SIG-M5 treated with dmso at 0.1 percent for 504 hours (cell line): ENCODE data around the gene CSF1.
"Not testable (repeated sequence)": the region's sequence is repeated elsewhere in the genome, so short reads cannot be mapped to it uniquely, and the experiment has no call there.

Experiments used
- DNase-seq: peaks from one replicate; lab custom pipeline; 2025; ENCODE audit not compliant: unreplicated experiment; lab: John Stamatoyannopoulos, UW

CSF1 gene

DNA sequence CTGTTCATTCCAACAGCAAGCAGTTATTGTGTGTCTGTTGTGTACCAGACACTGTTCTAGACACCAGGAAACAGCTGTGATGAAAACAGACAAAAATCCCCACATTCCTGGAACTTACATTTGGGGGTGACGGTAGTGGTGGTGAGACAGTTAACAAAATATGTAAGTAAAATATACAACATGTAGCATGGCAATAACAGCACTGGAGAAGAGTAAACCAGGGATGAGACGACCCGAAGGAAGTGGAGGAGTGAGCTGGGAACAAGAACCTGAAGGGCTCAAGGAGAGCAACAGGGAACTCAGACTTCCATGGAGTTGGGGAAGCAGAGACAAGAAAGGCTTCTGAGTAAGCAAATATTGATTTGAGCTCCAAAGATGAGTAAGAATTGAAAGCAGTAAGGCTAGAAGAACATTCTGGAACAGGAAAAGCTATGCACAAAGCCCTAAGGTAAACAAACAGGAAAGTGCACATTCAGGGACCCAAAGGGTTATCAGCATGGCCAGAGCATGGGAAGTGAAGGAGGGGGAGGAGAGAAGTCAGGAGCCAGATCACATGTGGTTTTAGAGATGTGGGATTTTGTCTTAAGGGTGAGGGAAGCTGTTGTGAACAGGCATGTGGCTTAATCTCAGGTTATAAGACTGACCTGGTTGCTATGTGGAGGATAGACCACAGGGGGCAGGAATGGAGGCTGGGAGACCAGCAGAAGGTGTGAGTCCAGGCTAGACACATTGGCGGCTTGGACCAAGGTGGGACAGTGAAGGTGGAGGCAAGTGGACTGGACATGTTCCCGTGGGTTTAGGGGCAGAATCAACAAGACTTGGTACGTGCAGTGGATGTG lies 7.3 kb downstream of the CSF1 start:
- DNase-seq, result no peak

DNA sequence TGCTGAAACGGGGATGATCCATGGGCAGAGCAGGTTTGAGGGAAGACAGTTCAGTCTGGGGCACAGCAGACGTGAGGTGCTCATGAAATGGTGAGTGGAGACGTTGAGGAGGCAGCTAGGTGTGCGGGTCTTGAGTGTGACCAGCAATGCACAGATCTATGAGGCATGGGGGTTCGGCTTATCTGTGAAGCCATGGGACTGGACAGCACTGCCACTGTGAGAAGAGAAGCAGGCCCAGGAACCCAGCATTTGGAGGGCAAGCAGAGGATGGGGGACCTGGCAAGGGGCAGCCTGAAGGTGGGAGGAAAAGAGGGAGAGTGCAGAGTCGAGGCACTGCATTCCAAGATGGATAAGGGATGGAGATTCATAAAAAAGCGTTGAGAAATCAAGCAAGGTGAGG lies 8.0 kb downstream of the CSF1 start:
- no peak for DNase-seq

GRCh38 chr1:109919303-109919702 lies 8.7 kb downstream of the CSF1 start:
- no peak for DNase-seq

DNA sequence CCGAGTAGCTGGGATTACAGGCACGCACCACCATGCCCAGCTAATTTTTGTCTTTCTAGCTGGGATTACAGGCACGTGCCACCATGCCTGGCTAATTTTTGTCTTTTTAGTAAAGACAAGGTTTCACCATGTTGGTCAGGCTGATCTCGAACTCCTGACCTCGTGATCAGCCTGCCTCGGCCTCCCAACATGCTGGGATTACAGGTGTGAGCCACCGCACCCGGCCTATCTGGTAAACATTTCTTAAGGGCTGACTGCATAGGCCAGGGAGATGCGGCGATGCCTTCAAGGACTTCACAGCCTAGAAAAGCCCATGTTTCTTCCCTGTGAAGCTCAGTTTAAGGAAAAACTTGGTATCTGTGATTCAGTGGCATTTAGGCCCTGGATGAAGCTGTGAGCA lies 9.7 kb downstream of the CSF1 start:
- not testable (repeated sequence) for DNase-seq

DNA sequence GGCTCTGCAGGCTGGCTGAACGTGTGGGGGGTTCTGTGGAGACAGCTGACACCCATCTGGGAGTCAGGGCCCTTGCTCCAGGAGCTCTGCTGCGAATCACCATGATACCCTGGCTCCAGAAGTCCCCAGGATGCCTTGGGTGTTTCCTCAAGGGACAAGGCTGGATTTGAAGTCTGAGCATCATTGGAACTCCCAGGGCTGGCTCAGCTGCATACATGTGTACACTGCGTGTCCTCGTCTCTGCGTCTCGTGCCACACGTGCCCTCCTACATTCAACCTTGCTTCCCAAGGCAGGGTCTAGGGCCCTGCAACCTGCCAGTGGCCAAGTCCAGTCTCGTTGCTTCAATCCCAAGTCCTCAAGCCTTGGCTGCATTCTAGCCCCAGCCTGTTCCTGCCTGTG lies 11.7 kb downstream of the CSF1 start:
- DNase-seq, result no peak

DNA sequence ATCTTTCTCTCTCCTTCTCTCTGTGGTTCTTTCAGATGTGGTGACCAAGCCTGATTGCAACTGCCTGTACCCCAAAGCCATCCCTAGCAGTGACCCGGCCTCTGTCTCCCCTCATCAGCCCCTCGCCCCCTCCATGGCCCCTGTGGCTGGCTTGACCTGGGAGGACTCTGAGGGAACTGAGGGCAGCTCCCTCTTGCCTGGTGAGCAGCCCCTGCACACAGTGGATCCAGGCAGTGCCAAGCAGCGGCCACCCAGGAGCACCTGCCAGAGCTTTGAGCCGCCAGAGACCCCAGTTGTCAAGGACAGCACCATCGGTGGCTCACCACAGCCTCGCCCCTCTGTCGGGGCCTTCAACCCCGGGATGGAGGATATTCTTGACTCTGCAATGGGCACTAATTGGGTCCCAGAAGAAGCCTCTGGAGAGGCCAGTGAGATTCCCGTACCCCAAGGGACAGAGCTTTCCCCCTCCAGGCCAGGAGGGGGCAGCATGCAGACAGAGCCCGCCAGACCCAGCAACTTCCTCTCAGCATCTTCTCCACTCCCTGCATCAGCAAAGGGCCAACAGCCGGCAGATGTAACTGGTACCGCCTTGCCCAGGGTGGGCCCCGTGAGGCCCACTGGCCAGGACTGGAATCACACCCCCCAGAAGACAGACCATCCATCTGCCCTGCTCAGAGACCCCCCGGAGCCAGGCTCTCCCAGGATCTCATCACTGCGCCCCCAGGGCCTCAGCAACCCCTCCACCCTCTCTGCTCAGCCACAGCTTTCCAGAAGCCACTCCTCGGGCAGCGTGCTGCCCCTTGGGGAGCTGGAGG lies 12.7 kb downstream of the CSF1 start:
- peak; percentile 8 for DNase-seq

- no peak for DNase-seq
Measured at GRCh38 chr1:109923946-109924275, 13.3 kb downstream of the CSF1 start.

GRCh38 chr1:109924316-109924715 lies 13.7 kb downstream of the CSF1 start:
- no peak for DNase-seq

DNA sequence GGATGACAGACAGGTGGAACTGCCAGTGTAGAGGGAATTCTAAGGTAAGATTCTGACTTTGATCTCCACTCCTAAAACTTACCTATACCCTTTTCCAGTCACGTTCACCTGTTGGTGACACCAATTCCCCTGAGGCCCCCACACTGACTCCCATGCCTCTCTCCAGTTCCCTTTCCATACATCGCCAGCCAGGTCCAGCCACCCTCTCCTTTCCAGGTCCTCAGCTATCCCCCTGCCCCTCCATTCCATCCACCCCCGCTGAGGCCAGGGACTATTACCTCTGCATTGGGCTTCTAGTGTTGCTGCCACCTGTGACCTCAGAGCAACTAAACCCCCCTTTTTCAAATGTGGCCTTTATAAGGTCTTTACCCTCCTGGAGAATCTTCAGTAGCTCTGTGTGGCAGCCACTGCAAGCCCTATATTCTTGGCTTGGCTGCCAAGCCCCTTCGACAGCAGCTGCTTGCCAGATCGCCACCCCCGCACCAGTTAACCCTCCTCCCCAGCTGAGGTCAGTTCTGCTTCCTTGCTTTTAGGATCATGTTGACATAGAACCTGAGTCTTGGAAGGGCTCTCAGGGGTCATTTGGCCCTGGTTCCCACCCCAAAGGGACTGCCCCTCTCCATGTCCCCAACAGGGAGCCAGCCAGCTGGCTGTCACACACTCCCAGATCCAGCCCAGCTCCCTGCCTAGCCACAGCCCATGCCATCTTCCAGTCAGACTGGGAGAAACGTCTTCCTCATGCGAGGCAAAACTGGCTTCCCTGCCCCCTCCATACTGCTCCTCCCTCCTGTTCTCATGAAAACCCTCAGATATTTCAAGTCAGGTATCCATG lies 14.7 kb downstream of the CSF1 start:
- DNase-seq, result no peak

DNA sequence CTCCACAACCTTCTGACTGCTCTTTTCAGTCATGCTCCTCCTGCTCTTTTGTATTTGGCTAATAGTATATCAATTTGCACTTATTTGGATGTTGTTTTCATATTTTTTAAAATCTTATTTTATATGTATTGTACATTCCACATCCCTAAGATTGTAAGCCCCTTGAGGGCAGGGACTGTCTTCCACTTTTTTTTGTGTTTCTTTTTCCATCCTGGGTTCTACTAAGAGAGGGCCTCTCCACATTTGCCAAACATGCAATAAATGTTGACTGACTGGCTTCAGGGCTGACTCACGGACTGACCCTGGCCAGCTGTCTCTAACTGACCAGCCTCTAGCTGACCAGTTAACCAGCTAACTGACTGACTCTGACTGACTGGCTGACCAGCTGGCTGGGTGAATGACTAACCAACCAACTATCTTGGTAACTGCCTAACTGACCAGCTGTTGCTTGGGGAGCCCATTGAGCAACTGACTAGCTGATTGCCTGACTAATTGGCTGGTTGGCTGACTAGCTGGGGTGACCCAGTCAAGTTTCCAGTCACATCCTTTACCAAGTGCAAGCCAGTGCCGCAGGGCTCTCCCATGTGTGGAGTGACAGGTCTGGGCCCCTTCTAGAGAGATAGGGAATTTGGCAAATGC lies 16.1 kb downstream of the CSF1 start:
- DNase-seq, result no peak

GRCh38 chr1:109927356-109927755 lies 16.7 kb downstream of the CSF1 start:
- no peak for DNase-seq

GRCh38 chr1:109927911-109928321 lies 17.3 kb downstream of the CSF1 start:
- no peak for DNase-seq

GRCh38 chr1:109928591-109929111 lies 18.0 kb downstream of the CSF1 start:
- DNase-seq, result no peak

GRCh38 chr1:109929170-109929569 lies 18.5 kb downstream of the CSF1 start:
- DNase-seq, result no peak

DNA sequence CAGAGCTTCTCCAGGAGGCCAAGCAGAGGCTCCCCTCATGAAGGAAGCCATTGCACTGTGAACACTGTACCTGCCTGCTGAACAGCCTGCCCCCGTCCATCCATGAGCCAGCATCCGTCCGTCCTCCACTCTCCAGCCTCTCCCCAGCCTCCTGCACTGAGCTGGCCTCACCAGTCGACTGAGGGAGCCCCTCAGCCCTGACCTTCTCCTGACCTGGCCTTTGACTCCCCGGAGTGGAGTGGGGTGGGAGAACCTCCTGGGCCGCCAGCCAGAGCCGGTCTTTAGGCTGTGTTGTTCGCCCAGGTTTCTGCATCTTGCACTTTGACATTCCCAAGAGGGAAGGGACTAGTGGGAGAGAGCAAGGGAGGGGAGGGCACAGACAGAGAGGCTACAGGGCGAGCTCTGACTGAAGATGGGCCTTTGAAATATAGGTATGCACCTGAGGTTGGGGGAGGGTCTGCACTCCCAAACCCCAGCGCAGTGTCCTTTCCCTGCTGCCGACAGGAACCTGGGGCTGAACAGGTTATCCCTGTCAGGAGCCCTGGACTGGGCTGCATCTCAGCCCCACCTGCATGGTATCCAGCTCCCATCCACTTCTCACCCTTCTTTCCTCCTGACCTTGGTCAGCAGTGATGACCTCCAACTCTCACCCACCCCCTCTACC lies 19.1 kb downstream of the CSF1 start:
- no peak for DNase-seq

DNA sequence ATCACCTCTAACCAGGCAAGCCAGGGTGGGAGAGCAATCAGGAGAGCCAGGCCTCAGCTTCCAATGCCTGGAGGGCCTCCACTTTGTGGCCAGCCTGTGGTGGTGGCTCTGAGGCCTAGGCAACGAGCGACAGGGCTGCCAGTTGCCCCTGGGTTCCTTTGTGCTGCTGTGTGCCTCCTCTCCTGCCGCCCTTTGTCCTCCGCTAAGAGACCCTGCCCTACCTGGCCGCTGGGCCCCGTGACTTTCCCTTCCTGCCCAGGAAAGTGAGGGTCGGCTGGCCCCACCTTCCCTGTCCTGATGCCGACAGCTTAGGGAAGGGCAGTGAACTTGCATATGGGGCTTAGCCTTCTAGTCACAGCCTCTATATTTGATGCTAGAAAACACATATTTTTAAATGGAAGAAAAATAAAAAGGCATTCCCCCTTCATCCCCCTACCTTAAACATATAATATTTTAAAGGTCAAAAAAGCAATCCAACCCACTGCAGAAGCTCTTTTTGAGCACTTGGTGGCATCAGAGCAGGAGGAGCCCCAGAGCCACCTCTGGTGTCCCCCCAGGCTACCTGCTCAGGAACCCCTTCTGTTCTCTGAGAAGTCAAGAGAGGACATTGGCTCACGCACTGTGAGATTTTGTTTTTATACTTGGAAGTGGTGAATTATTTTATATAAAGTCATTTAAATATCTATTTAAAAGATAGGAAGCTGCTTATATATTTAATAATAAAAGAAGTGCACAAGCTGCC lies 19.8 kb downstream of the CSF1 start:
- DNase-seq, result no peak

DNA sequence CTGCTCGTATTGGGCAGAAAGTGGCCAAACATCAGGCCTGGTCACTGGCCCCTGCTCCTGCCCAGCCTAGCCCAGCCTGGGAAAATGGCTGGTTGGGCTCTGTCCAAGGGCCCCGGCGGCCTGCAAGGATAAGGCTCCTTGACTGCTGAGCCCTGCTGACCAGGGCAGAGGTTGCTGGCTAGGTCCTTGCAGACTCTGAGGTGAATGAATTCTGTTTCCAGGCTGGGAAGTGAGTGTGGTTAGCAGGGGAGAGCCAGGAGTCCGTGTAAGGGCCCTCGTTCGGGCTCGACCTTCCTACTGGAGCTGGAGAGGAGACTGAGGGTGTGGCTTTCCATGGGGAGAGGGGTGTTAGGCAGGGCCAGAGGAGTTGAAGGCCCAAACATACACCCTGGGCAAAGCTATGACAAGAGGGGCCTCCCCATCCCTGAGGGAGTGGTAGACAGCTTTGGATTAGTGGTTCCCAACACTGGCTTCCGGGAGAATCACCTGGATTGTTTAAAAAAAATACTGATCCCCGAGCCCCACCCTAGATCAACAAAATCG lies 20.6 kb downstream of the CSF1 start:
- no peak for DNase-seq

DNA sequence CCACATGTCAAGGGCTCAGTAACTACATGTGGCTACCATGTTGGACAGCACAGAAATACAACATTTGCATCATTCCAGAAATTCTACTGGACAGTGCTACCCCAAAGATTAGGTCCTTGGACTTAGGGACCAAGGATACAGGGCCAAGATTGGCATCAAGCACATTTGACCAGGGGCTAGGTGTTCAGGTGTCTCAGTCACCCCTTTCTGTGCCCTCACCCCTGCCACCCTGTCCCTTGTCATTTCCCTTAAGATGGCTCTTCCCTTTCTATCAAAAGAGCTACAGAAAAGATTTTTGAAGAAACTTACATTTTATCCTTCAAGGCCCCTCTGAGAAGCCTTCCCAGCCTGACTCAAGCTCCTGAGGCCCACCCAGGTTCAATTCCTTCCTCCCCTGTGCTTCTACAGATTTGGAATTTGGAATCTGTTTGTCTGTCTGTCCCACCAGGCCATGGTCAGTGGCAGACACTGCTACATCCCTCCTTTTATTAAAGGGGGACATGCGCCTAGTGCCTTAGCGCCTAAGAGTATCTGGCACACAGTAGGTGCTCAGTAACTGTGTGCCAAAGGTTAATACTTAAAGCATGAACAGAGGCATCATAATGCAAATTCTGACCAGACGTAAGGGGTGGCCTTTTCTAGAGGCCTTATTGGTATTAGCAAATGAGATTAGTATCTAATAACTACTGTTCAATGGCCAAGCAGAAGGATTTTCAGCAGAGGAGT lies 21.4 kb downstream of the CSF1 start:
- DNase-seq, result no peak

DNA sequence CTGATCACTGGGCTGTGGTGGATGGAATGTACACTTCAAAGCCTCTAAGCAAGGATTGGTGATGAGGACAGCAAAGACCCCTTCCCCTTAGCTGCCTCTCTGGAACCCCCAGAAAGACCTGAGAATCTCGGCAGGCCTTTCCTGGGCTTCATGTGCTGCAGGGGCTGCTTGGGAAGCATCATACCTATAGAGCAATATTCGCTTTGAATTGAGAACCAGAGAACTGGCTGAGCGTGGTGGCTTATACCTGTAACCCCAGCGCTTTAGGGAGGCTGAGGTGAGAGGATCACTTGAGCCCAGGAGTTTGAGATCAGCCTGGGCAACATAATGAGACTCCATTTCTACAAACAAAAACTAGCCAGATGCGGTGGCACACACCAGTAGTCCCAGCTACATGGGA lies 22.0 kb downstream of the CSF1 start:
- no peak for DNase-seq
